IPS-20b (cell line): ENCODE data around the gene NOVA2.

Source experiments
- H3K27ac ChIP-seq: one replicate; pipeline ENCODE4 v1.5.1; 2013; ENCODE audit warnings: low read length
- H3K27me3 ChIP-seq: 2 replicates; pipeline ENCODE4 v1.6.1; 2013; ENCODE audit warnings: mild to moderate bottlenecking, low read length, inconsistent platforms; ENCODE audit not compliant: insufficient read depth
- H3K36me3 ChIP-seq: 2 replicates; pipeline ENCODE4 v1.6.1; 2013; ENCODE audit warnings: low read depth, mild to moderate bottlenecking, inconsistent platforms, low read length, moderate library complexity; ENCODE audit not compliant: insufficient read depth
- H3K4me1 ChIP-seq: 2 replicates; pipeline ENCODE4 v1.6.1; 2013; ENCODE audit warnings: mild to moderate bottlenecking, control low read depth, inconsistent platforms, low read length, moderate library complexity; ENCODE audit not compliant: insufficient read depth
- H3K4me3 ChIP-seq: 2 replicates; pipeline ENCODE4 v1.5.1; 2013; ENCODE audit warnings: mild to moderate bottlenecking, low read length, inconsistent platforms
- H3K9ac ChIP-seq: 2 replicates; pipeline ENCODE4 v1.6.1; 2013; ENCODE audit warnings: low read depth, mild to moderate bottlenecking, inconsistent platforms, low read length, moderate library complexity
- H3K9me3 ChIP-seq: 2 replicates; pipeline ENCODE4 v1.6.1; 2013; ENCODE audit warnings: mild to moderate bottlenecking, low read depth, low read length, inconsistent platforms; ENCODE audit not compliant: insufficient read depth

NOVA2 gene

DNA sequence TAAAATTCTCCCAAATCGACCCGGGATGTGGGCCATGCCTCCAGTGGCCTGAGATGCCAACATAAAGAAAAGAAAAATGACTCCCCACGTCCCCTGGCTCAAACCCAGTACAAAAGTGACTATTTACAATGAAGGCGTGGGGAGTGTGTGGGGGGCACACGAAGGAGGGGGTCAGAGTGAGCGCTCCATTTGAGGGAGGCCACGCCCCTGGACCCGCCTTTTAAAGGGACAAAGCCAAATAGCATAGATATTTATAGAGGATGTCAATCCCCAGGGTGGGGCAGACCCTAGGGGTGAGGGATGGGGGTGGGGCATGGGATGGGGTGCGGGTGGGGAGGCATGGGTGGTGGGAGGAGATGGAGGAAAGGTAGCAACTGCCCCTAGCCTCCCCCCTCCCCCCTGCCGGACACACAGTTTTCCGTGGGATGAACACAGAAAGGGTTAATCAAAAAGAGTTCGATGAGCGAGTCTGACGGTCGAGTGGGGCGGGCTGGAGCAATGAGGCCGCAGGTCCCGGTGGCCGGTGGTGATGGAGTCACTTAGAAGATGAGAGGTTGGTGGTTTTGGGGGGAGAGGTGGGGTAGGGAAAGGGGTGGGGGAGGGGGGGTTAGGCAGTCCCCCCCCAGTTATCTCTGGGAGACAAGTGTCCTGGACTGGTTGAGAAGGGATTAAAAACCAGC is 39.0 kb downstream of the NOVA2 start:
- Histone ChIP-seq H3K27me3 (peaks cover 11% of the 10 kb centered on the region), H3K36me3 (no peaks in the 10 kb centered on the region), H3K4me1 (no peaks in the 10 kb centered on the region), H3K4me3 (no peak overlapping the region), H3K9ac (no peak overlapping the region), H3K9me3 (no peaks in the 10 kb centered on the region), H3K27ac (no peak overlapping the region)

DNA sequence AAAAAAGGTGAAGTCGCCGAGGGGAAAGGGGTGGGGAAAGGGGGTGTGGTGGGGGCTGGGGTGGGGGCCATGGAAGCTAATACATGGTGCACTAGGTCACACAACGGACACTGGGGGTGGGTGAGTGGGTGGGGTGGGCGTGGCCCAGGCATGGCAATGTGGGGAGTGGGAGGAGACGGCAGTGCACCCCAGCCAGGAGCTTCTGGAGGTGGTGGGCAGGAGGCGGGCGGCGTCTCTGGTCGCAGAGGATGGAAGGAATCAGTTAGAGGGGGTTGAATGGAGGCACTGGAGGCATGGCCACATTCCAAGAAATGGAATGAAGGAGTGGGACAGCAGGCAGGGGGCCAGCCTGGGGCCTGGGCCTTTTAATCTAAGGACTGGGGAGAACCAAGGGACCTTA is 39.9 kb downstream of the NOVA2 start:
- H3K36me3 ChIP-seq = no peaks in the 10 kb centered on the region
- H3K27ac ChIP-seq = no peak overlapping the region
- H3K9me3 ChIP-seq = no peaks in the 10 kb centered on the region
- no peak overlapping the region for H3K4me3 ChIP-seq
- no peaks in the 10 kb centered on the region for H3K4me1 ChIP-seq
- peaks cover 20% of the 10 kb centered on the region for H3K27me3 ChIP-seq
- no peak overlapping the region for H3K9ac ChIP-seq

DNA sequence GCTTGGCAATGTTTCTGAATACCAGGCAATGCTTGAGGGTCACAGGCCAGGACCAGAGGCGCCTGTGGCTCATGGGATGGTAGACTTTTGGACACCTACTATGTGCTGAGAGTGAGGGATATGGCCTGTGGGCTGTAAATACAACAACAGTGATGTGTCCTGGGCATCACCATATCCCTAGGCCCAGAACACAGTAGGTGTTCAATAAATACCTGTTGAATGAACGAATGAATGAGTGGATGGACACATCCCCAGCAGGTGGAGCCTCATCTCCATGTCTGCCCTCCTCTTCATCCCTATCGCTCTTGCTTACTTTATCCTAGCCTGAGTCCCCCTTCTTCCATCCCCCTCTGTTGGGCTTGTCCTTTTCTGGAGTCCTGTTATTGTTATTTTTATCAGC is 42.6 kb downstream of the NOVA2 start:
- Histone ChIP-seq H3K9me3 (no peaks in the 10 kb centered on the region), H3K36me3 (no peaks in the 10 kb centered on the region), H3K9ac (no peak overlapping the region), H3K4me3 (no peak overlapping the region), H3K27me3 (peaks cover 30% of the 10 kb centered on the region), H3K27ac (no peak overlapping the region), H3K4me1 (no peaks in the 10 kb centered on the region)

DNA sequence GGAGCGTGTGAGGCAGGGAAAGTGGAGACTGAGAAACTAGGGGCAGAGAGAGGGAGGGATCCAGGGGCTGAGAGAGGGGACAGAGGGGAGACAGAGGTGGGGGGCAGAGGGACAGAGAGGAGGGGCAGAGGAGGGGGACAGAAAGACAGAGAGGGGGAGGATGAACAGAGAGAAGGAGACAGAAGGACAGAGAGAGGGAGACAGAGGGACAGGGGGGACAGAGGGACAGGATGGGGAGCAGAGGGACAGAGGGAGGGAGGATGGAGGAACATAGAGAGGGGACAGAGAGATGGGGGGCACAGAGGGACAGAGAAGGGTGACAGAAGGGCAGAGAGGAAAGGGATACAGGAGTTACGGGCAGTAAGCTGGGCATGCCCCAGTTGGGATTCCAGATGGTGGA is 44.4 kb downstream of the NOVA2 start:
- H3K9ac ChIP-seq = no peak overlapping the region
- H3K9me3 ChIP-seq = no peaks in the 10 kb centered on the region
- peaks cover 30% of the 10 kb centered on the region for H3K27me3 ChIP-seq
- H3K36me3 ChIP-seq = no peaks in the 10 kb centered on the region
- H3K4me3 ChIP-seq = no peak overlapping the region
- no peaks in the 10 kb centered on the region for H3K4me1 ChIP-seq
- no peak overlapping the region for H3K27ac ChIP-seq

DNA sequence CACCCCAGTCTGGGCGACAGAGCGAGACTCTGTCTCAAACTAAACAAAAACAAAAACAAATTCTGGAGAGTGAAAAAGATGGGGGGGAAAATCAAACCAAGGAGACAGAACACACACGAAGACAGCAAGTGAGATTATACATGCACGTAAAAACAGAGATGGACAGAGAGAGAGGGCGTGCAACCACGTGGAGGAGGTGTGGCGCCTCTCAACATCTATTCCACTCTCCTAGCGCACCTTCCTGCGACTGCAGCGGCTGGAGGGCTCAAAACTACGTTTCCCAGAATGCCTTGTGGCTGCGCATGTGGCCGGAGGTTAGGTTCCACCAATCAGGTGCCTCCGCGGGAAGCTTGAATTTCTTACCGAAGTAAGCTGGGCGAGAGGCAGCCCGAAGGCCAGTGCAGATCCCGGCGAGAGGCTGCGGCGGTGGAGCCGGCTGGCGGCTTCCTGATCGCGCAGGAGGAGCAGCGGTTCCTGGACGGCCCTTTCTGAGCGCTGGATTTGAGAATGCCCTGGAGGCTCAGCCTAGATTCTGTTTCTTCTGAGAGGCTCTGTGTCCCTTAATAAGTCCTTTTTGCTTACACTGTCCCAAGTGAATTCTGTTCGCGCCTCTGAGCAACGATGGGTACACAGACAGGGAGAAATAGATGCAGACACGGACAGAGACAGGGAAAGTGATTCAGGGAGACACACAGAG is 46.0 kb downstream of the NOVA2 start:
- Histone ChIP-seq H3K36me3 (no peaks in the 10 kb centered on the region), H3K9ac (peak overlapping the region; percentile 67; the same call in 1 of the 2 replicates), H3K4me3 (peak overlapping the region; percentile 61), H3K27me3 (peaks cover 30% of the 10 kb centered on the region), H3K9me3 (no peaks in the 10 kb centered on the region), H3K4me1 (no peaks in the 10 kb centered on the region), H3K27ac (no peak overlapping the region)

DNA sequence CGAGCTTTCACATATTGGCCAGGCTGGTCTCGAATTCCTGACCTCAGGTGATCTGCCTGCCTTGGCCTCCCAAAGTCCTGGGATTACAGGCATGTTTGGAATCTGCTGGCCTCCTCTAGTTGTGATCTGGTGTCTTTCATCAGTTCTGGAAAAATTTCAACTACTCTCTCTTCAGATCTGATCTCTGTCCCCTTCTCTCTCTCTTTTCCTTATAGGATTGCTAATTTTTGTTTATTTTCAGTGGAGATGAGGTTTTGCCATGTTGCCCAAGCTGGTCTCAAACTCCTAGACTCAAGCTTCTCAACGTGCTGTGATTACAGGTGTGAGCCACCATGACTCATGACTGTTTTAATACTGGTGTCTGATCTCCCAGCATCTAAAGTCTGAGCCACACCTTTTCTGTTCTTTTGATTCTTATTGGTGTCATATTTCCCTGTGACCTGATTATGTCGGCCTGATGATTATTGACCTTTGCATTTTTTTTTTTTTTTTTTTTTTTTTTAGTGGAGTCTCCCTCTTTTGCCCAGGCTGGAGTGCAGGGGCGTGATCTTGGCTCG is 48.7 kb downstream of the NOVA2 start:
- Histone ChIP-seq H3K36me3 (no peaks in the 10 kb centered on the region), H3K4me1 (no peaks in the 10 kb centered on the region), H3K9me3 (no peaks in the 10 kb centered on the region), H3K4me3 (no peak overlapping the region), H3K27ac (no peak overlapping the region), H3K9ac (no peak overlapping the region), H3K27me3 (peaks cover 21% of the 10 kb centered on the region)

DNA sequence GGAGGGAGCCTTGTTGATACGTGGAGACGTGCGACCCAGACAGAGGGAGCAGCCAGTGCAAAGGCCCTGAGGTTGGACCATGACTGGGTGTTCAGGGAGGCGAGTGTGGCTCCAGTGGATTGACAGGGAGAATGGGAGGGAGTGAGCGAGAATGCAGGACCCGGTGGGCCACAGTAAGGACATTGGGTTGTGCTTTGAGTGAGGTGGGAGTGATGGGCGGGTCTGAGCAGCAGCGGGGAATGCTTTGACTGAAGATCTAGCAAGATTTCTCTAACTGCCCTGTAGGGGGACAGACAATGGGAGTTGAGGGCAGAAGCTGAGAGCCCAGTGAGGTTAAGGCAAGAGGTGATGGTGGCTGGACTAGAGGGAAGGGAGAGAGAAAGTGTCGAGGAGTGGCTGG is 51.4 kb downstream of the NOVA2 start:
- Histone ChIP-seq H3K36me3 (no peaks in the 10 kb centered on the region), H3K4me3 (no peak overlapping the region), H3K4me1 (no peaks in the 10 kb centered on the region), H3K27ac (no peak overlapping the region), H3K27me3 (no peaks in the 10 kb centered on the region), H3K9ac (no peak overlapping the region), H3K9me3 (no peaks in the 10 kb centered on the region)

DNA sequence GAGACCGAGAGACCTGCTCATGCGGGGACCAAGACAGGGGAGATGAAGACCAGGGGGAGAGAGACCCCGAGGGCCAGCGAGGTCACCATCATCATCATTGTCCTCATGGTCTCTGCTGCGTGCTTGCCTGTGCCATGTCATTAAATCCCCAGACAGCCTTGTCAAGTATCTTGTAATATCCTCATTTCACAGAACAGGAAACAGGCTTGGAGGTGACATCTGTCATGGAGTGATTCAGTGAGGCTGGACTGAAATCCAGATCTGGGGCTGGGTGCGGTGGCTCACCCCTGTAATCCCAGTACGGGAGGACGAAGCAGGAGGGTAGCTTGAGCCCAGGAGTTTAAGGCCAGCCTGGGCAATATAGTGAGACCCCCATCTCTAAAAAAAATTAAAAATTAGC is 53.2 kb downstream of the NOVA2 start:
- no peak overlapping the region for H3K27ac ChIP-seq
- no peaks in the 10 kb centered on the region for H3K36me3 ChIP-seq
- no peak overlapping the region for H3K9ac ChIP-seq
- no peak overlapping the region for H3K4me3 ChIP-seq
- no peaks in the 10 kb centered on the region for H3K4me1 ChIP-seq
- H3K27me3 ChIP-seq = no peaks in the 10 kb centered on the region
- H3K9me3 ChIP-seq = no peaks in the 10 kb centered on the region

DNA sequence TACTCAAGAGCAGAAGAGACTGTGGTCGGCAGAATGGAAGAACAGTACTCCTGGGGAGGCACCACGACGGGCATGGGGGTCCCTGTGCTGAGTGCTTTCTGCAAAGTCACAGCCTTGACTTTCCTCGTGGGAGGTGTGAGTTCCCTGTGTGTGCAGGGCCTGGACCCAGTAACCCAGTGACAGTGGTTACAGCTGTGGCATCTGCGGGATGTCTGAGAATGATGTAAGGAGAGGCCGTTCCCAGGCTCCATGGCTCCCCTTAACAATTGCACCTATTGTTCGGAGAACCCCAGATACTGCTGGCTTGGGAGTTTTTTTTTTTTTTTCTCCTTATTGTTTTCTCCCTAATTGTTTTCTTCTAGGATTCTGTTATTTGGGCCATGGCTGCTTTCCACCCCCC is 54.0 kb downstream of the NOVA2 start:
- Histone ChIP-seq H3K9ac (no peak overlapping the region), H3K4me3 (no peak overlapping the region), H3K36me3 (no peaks in the 10 kb centered on the region), H3K27ac (no peak overlapping the region), H3K4me1 (no peaks in the 10 kb centered on the region), H3K27me3 (no peaks in the 10 kb centered on the region), H3K9me3 (no peaks in the 10 kb centered on the region)

DNA sequence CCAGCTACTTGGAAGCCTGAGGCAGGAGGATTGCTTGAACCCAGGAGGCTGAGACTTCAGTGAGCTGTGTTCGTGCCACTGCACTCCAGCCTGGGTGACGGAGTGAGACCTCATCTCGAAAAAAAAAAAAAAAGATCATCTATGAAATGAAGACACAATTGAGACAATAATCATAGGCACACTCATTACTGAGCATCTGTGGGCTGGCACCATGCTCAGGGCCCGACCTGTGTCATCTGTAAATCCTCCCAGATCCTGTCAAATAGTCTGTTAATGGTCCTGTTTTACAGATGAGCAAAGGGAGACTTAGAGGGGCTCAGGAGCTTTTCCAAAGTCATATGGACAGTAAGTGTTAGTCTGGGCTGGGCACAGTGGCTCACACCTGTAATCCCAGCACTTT is 54.9 kb downstream of the NOVA2 start:
- Histone ChIP-seq H3K27me3 (no peaks in the 10 kb centered on the region), H3K4me1 (no peaks in the 10 kb centered on the region), H3K36me3 (no peaks in the 10 kb centered on the region), H3K4me3 (no peak overlapping the region), H3K9me3 (no peaks in the 10 kb centered on the region), H3K9ac (no peak overlapping the region), H3K27ac (no peak overlapping the region)

DNA sequence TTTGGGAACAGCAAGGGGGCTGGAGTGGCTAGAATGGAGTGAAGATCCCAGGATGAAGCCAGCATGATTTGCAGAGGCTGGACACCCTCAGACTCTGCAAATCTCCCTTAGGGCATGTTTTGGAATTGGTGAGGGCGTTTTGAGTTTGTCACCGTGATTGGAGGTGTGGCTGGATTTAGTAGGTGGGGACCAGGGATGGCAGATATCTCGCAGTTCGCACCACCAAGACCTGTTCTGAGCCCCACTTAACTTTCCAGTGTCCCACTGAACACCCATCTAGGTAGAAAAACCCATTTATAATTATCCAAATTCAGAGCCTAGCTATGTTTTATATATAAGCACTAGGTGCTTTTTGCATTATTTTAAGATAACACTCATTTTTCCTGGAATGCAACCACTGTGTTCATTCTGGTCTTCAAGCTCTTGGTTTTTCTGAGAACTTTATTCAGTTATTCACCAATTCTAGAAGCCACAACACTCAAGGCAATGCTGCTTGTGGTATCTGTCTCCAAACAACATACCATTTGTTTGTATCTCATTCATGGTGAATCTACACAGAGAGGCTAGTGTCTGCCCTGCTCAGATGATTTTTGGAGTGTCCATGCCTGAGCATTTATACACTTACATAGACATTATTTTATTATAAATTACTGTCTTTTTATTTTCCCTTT is 56.1 kb downstream of the NOVA2 start:
- Histone ChIP-seq H3K4me1 (no peaks in the 10 kb centered on the region), H3K27me3 (no peaks in the 10 kb centered on the region), H3K9me3 (no peaks in the 10 kb centered on the region), H3K36me3 (no peaks in the 10 kb centered on the region), H3K4me3 (no peak overlapping the region), H3K9ac (no peak overlapping the region), H3K27ac (no peak overlapping the region)
